ENCODE data around the gene TIAL1. TPM values are rescaled to one million over a fixed set of nuclear protein-coding genes. Genes with fewer than 3 reads are reported as not detected.

The TIAL1 gene
- total and polyA plus RNA-seq, 2 of the 13 experiments (the other 11 are each of a cell fraction or from before 2014, with no cell fraction given), result 31.5 to 148 TPM

GRCh38 chr10:119625570-119626280 is 29.0 kb upstream of the TIAL1 start:
- intact Hi-C loops (cut with micrococcal nuclease; ENCODE audit: unreplicated experiment), result no loop called here
- Histone ChIP-seq H3K4me3 (replicated peaks in 1 of 3; ENCODE audit: insufficient read depth in 1 of 3, low read depth in 2 of 3, low read length in 3 of 3) (no peak overlapping the region), H3K9ac (ENCODE audit: insufficient read depth, low read depth, low read length) (no peak overlapping the region), H3K4me2 (ENCODE audit: low read depth, low read length) (no peak overlapping the region), H3K36me3 (replicated peaks in 1 of 2; ENCODE audit: control insufficient read depth in 1 of 2, insufficient read depth in 2 of 2, low read length in 2 of 2) (no peaks in the 10 kb centered on the region), H2AFZ (ENCODE audit: low read length) (no peak overlapping the region), H4K20me1 (ENCODE audit: insufficient read depth, low read length) (no peaks in the 10 kb centered on the region), H3K27ac (ENCODE audit: extremely low read length, insufficient read depth, low read length) (no peak overlapping the region), H3K4me1 (ENCODE audit: insufficient read depth, low read length) (peaks cover 10% of the 10 kb centered on the region), H3K9me3 (ENCODE audit: low read length) (no peaks in the 10 kb centered on the region), H3K79me2 (ENCODE audit: insufficient read depth, low read length) (no peaks in the 10 kb centered on the region), H3K27me3 (ENCODE audit: control insufficient read depth in 1 of 2, insufficient read depth in 2 of 2, low read length in 2 of 2) (no peaks in the 10 kb centered on the region)
- in situ Hi-C loops (cut with HindIII; ENCODE audit: extremely low pct_ligation_motif_present, low pct_unique_long_range_greater_than_20kb), result no loop called here
- FAIRE-seq, result no peak
- WGBS (ENCODE audit: low lambda C conversion rate), result 78% methylated on average over 6 of the region's 6 CpGs
- ChIA-PET POLR2A (no interaction called here), CTCF (ENCODE audit: low intra/inter-chr PET ratio, low total read pairs) (no interaction called here)
- DNase-seq (ENCODE audit: low spot score), result no peak
- peak; percentile 76 for ATAC-seq
- TF ChIP-seq ZSCAN31 (CRISPR knock-in tag; IDR thresholded peaks at IDR 0.05; ENCODE audit: low read depth), result no peak
- TF ChIP-seq ZFP1 (CRISPR knock-in tag; IDR thresholded peaks at IDR 0.05), result no peak
- no peak for TF ChIP-seq MLLT10 (CRISPR knock-in tag; IDR thresholded peaks at IDR 0.05)
- TF ChIP-seq ZNF546 (CRISPR knock-in tag; conservative IDR thresholded peaks at IDR 0.05), result no peak
- no peak for TF ChIP-seq ELK4 (CRISPR knock-in tag; IDR thresholded peaks at IDR 0.05; ENCODE audit: borderline replicate concordance)
- TF ChIP-seq ZNF841 (CRISPR knock-in tag; IDR thresholded peaks at IDR 0.05; ENCODE audit: borderline replicate concordance), result no peak
- no peak for TF ChIP-seq STAG1 (CRISPR knock-in tag; IDR thresholded peaks at IDR 0.05)
- no peak for TF ChIP-seq SMAD9 (CRISPR knock-in tag; IDR thresholded peaks at IDR 0.05)
- no peak for TF ChIP-seq CBX1 (IDR thresholded peaks at IDR 0.05; ENCODE audit: low read depth)
- TF ChIP-seq RARG (CRISPR knock-in tag; IDR thresholded peaks at IDR 0.05; ENCODE audit: low read depth), result no peak
- TF ChIP-seq SRSF4 (IDR thresholded peaks at IDR 0.05; ENCODE audit: low read depth, low read length, poor library complexity, severe bottlenecking), result no peak
- no peak for TF ChIP-seq SRSF1 (optimal IDR thresholded peaks at IDR 0.05; ENCODE audit: low read depth, low read length)
- no peak for TF ChIP-seq ZNF569 (CRISPR knock-in tag; IDR thresholded peaks at IDR 0.05; ENCODE audit: borderline replicate concordance)
- BruUV-seq (replicated peaks), result no TSS peak

Measured in HepG2 (cell line).